NCI-H187 (cell line): Measurements from ENCODE around the gene CYTL1.
"Not testable (repeated sequence)": the region's sequence is repeated elsewhere in the genome, so short reads cannot be mapped to it uniquely, and the experiment has no call there.

Experiments used
- DNase-seq, 2 experiments: peaks; one replicate each; lab custom pipeline; 2025; lab: John Stamatoyannopoulos, UW

CYTL1 gene

GRCh38 chr4:5033281-5033841 lies 14.1 kb upstream of the CYTL1 start:
- no peak for DNase-seq

GRCh38 chr4:5032813-5033212 lies 13.6 kb upstream of the CYTL1 start:
- no peak for DNase-seq

GRCh38 chr4:5030927-5031326 lies 11.7 kb upstream of the CYTL1 start:
- no peak for DNase-seq

- no peak for DNase-seq
Observed at GRCh38 chr4:5030221-5030620, 11.0 kb upstream of the CYTL1 start.

GRCh38 chr4:5029447-5029846 lies 10.2 kb upstream of the CYTL1 start:
- no peak for DNase-seq

GRCh38 chr4:5028480-5028879 lies 9.2 kb upstream of the CYTL1 start:
- no peak for DNase-seq

GRCh38 chr4:5027346-5027745 lies 8.1 kb upstream of the CYTL1 start:
- DNase-seq = no peak

GRCh38 chr4:5026371-5026770 lies 7.1 kb upstream of the CYTL1 start:
- no peak for DNase-seq

- DNase-seq = no peak
Observed at GRCh38 chr4:5024673-5025072, 5.4 kb upstream of the CYTL1 start.

GRCh38 chr4:5021546-5021945 lies 2.3 kb upstream of the CYTL1 start:
- no peak for DNase-seq

GRCh38 chr4:5020341-5020740 lies 1.1 kb upstream of the CYTL1 start:
- DNase-seq = no peak

- no peak for DNase-seq
Observed at GRCh38 chr4:5019796-5020195, 538 bp upstream of the CYTL1 start.

- no peak for DNase-seq
Observed at GRCh38 chr4:5018603-5019002, 655 bp downstream of the CYTL1 start.

- DNase-seq = no peak
Observed at GRCh38 chr4:5018096-5018495, 1.2 kb downstream of the CYTL1 start.

GRCh38 chr4:5014007-5014682 lies 5.1 kb downstream of the CYTL1 start:
- DNase-seq = no peak

GRCh38 chr4:5012958-5013357 lies 6.3 kb downstream of the CYTL1 start:
- DNase-seq = no peak

- no peak for DNase-seq
Observed at GRCh38 chr4:5012244-5012898, 6.9 kb downstream of the CYTL1 start.

- no peak for DNase-seq
Observed at GRCh38 chr4:5010984-5011383, 8.3 kb downstream of the CYTL1 start.

- DNase-seq = no peak
Observed at GRCh38 chr4:5009796-5010195, 9.5 kb downstream of the CYTL1 start.

GRCh38 chr4:5006932-5007331 lies 12.3 kb downstream of the CYTL1 start:
- not testable (repeated sequence) for DNase-seq

- no peak for DNase-seq
Observed at GRCh38 chr4:5004496-5004895, 14.8 kb downstream of the CYTL1 start.

GRCh38 chr4:5003918-5004317 lies 15.3 kb downstream of the CYTL1 start:
- DNase-seq = no peak

GRCh38 chr4:5003372-5003857 lies 15.8 kb downstream of the CYTL1 start:
- no peak for DNase-seq
